OCI-LY7 (cell line): ENCODE data around the gene PDZD2.

ENCODE experiments used
- EZH2phosphoT487 ChIP-seq: fragments of 200-600 bp; sonication (generic); IDR thresholded peaks from 2 replicates; pipeline ENCODE4 v1.6.1; 2018; ENCODE audit warnings: low read depth, borderline replicate concordance, mild to moderate bottlenecking, mixed run types, antibody characterized with exemption, low read length, moderate library complexity, mixed read lengths
- TF ChIP-seq, protein P1 (sequence below): fragments of 200-600 bp; sonication (generic); conservative IDR thresholded peaks from 2 replicates; pipeline ENCODE4 v1.5.1; 2014; ENCODE audit warnings: mild to moderate bottlenecking, antibody characterized with exemption, low read length, moderate library complexity, mixed read lengths

DNA sequence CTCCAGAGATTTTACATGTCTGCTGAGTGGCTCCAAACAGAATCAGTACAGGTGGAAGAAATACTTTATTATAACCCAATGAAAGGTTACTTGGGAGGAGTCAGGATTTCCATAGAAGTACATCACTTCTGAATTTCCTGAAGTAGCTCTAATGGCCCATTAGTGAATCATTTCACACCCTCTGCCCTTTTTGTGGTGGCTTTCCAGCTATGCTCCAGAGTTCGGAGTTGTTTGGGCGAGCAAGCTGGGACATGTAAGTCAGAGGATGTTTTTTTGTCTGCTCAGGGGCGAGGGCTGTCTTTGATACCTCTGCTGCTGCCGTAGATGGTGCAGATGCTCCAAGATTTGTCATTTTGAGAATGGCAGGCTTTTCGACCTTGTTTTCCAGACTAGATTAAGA is 309.1 kb downstream of the PDZD2 start:
- TF ChIP-seq EZH2phosphoT487, result no peak
- TF ChIP-seq, protein P1, sequence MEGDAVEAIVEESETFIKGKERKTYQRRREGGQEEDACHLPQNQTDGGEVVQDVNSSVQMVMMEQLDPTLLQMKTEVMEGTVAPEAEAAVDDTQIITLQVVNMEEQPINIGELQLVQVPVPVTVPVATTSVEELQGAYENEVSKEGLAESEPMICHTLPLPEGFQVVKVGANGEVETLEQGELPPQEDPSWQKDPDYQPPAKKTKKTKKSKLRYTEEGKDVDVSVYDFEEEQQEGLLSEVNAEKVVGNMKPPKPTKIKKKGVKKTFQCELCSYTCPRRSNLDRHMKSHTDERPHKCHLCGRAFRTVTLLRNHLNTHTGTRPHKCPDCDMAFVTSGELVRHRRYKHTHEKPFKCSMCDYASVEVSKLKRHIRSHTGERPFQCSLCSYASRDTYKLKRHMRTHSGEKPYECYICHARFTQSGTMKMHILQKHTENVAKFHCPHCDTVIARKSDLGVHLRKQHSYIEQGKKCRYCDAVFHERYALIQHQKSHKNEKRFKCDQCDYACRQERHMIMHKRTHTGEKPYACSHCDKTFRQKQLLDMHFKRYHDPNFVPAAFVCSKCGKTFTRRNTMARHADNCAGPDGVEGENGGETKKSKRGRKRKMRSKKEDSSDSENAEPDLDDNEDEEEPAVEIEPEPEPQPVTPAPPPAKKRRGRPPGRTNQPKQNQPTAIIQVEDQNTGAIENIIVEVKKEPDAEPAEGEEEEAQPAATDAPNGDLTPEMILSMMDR, result no peak
